Adrenal gland (tissue), 5 donors: ENCODE data around the gene PRR33.

Experiments
- POLR2A ChIP-seq, 2 donors: fragments of 450-650 bp; IDR thresholded peaks; one replicate each; pipeline ENCODE4 v1.6.1; 2017; ENCODE audit warnings: antibody characterized with exemption in 2 of 2, mild to moderate bottlenecking in 2 of 2, moderate library complexity in 1 of 2
- TF ChIP-seq, protein P1 (sequence below), 6 experiments: fragments of 450-650 bp in 4 of 6; fragments of 200-600 bp in 2 of 6; sonication (generic) in 1 of 6; IDR thresholded peaks; 1 replicate in 5 of 6; 2 replicates in 1 of 6; pipeline versions ENCODE4 v1.5.1 to v1.8.0; 2016 to 2021; ENCODE audit warnings: antibody characterized with exemption in 6 of 6, mild to moderate bottlenecking in 2 of 6, moderate library complexity in 1 of 6
- donor health status: DM: no; HTN: no; CAD: no.

DNA sequence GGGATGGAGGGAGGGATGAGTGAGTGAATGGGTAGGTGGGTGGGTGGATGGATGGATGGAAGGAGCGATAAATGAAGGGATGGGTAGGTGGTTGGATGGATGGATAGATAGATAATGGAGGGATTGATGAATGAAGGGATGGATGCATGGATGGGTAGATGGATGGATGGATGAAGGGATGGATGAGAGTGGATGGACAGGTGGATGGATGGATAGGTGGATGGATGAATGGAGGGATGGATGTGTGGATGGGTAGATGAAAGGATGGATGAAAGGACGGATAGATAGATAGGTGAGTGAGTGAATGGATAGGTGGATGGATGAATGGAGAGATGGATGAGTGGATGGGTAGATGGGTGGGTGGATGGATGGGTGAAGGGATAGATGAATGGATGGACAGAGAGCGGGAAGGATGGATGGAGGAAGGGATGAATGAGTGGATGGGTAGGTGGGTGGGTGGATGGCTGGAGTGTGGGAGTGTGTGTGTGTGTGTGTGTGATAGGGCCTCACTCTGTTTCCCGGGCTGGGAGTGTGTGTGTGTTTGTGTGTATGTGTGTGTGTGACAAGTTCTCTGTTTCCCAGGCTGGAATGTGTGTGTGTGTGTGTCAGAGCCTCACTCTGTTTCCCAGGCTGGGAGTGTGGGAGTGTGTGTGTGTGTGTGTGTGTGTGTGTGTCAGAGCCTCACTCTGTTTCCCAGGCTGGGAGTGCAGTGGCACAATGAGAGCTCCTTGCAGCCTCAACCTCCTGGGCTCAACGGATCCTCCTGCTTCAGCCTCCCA, 2.1 kb upstream of the PRR33 start:
- no peak for TF ChIP-seq POLR2A (IDR thresholded peaks at IDR 0.05)
- TF ChIP-seq, protein P1, sequence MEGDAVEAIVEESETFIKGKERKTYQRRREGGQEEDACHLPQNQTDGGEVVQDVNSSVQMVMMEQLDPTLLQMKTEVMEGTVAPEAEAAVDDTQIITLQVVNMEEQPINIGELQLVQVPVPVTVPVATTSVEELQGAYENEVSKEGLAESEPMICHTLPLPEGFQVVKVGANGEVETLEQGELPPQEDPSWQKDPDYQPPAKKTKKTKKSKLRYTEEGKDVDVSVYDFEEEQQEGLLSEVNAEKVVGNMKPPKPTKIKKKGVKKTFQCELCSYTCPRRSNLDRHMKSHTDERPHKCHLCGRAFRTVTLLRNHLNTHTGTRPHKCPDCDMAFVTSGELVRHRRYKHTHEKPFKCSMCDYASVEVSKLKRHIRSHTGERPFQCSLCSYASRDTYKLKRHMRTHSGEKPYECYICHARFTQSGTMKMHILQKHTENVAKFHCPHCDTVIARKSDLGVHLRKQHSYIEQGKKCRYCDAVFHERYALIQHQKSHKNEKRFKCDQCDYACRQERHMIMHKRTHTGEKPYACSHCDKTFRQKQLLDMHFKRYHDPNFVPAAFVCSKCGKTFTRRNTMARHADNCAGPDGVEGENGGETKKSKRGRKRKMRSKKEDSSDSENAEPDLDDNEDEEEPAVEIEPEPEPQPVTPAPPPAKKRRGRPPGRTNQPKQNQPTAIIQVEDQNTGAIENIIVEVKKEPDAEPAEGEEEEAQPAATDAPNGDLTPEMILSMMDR (IDR thresholded peaks at IDR 0.05): no peak
